ENCODE measurements around the gene BPIFB1. TPM values are rescaled to one million over a fixed set of nuclear protein-coding genes. Genes with fewer than 3 reads are reported as not detected.

BPIFB1 gene
- total and polyA plus RNA-seq, 2 of the 13 experiments (the other 11 are each of a cell fraction or from before 2014, with no cell fraction given): 0.82 to 4.4 TPM

GRCh38 chr20:33262658-33263065, 20.4 kb upstream of the BPIFB1 start (continued):
- TF ChIP-seq ZNF614 (CRISPR knock-in tag; IDR thresholded peaks at IDR 0.05; ENCODE audit: borderline replicate concordance) (no peak), POLR2AphosphoS2 (IDR thresholded peaks at IDR 0.05; ENCODE audit: low read depth, low read length) (no peak), MXD1 (CRISPR knock-in tag; IDR thresholded peaks at IDR 0.05) (no peak), ZSCAN9 (CRISPR knock-in tag; IDR thresholded peaks at IDR 0.05; ENCODE audit: borderline replicate concordance) (no peak), HNRNPL (IDR thresholded peaks at IDR 0.05; ENCODE audit: low read depth, low read length) (no peak), ZBTB40 (IDR thresholded peaks at IDR 0.05) (no peak), ZBTB40 (CRISPR knock-in tag; IDR thresholded peaks at IDR 0.05) (no peak), MAZ (IDR thresholded peaks at IDR 0.05; ENCODE audit: borderline replicate concordance, low read depth, low read length) (peak; percentile 45; the same call in 1 of the 2 replicates), MAZ (CRISPR knock-in tag; IDR thresholded peaks at IDR 0.05; ENCODE audit: low read depth) (no peak), HOMEZ (CRISPR knock-in tag; IDR thresholded peaks at IDR 0.05; ENCODE audit: low read depth) (peak; percentile 48; the same call in 1 of the 2 replicates), KLF9 (CRISPR knock-in tag; IDR thresholded peaks at IDR 0.05; ENCODE audit: low read depth) (no peak), GLMP (CRISPR knock-in tag; IDR thresholded peaks at IDR 0.05; ENCODE audit: borderline replicate concordance) (no peak), LRRFIP1 (CRISPR knock-in tag; conservative IDR thresholded peaks at IDR 0.05) (no peak), SIX1 (CRISPR knock-in tag; IDR thresholded peaks at IDR 0.05; ENCODE audit: borderline replicate concordance) (no peak), AGO1 (IDR thresholded peaks at IDR 0.05; ENCODE audit: low read depth, low read length, poor library complexity, severe bottlenecking) (no peak)

All from HepG2 (cell line).